A172 (cell line): ENCODE measurements around the gene TUBE1. TPM values are rescaled to one million over a fixed set of nuclear protein-coding genes. Genes with fewer than 3 reads are reported as not detected.
A peak's percentile ranks its signal among the peaks of the same experiment; 100 is the strongest.

Source experiments
- DNase-seq: peaks from one replicate; pipeline ENCODE4 v3.0.0-alpha.2; 2015; ENCODE audit warnings: low spot score
- total RNA-seq: library from RNA; depleted of rRNA; stranded (reverse); fragments of >200 nt; shearing (Covaris generic); gene quantifications from 2 replicates; pipeline ENCODE4 v1.2.3, GENCODE V29; 2014; rRNA removed

TUBE1 gene
- total RNA-seq, 1 experiment from 2014 or later = 20.0 TPM

DNA sequence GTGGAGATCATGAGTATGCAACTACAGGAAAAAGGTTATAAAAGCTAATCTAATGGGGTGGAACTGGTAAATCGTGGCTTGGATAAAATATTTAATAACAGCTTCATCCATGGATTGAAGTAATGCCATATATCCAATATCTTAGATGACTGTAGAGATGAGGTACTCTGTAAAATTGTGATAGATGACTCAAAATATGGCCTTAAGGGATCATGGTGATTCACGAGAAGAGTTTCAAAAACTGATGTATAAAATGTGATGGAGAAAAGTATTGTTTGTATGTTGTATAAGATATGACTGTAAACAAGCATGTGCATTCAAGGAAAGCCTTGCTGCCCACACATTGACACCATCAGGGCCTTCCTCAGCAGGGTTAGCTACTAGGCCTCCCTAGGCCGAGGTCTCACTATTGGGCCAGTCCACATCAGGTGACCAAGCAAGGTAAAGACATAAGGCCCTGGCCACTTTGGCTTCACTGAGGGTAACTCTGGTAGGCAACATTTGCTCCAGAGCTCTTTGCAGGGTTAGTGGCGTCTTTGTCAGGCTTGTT, 51.1 kb downstream of the TUBE1 start:
- no peak for DNase-seq

DNA sequence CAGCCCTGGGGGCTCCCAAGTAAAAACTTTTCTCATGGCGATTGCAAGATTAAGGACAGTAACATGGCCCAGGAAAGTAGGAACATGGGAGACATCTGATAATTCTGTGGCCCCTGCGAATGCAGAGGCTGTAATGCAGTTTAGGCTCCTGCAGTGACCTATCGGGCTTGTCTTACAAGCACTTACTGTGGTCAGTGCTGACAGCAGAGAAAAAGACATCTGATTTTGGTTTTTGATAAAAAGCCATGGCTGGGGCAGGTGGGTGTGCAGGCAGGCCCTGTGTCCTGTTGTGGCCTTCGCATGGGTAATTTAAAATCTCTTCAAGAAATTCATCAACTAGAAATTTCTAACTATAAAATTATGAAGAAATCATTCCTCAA, 52.7 kb downstream of the TUBE1 start:
- no peak for DNase-seq

DNA sequence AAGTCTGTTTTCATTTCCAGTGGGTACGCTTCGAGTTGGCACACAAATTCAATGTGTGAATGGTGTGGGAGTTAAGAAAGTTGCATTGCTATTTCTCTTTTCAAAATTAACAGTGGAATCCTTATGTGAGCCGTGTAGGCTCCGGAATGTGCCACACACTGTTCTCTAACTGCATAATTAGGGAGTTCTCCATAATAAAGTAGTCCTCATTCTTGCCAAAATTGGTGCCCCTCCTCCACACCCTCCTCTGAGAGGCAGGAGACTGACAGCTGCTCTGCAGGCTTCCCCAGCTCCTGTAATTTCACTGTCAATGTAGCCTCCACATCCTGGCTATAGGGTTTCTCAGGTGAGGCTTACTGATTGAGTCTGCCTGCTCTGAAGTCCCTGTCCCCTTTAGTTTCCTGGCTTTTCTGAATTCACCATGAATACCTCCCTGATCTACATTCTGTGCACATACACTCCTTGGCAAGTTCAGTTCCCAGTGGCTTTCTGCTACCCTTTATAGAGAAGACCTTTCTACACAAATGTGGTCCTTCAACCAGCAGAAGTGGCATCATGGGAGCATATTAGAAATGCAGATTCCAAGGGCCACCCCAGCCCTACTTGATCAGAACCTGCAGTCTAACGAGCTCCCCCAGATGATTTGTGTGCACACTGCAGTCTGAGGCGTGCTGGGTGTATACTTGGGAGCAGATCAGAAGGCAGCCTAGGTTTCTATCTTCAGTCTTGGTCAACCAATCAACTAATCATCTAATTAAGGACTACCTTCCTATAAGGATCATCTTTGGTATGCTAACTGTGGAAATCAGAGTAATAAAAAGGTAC, 53.3 kb downstream of the TUBE1 start:
- no peak for DNase-seq

DNA sequence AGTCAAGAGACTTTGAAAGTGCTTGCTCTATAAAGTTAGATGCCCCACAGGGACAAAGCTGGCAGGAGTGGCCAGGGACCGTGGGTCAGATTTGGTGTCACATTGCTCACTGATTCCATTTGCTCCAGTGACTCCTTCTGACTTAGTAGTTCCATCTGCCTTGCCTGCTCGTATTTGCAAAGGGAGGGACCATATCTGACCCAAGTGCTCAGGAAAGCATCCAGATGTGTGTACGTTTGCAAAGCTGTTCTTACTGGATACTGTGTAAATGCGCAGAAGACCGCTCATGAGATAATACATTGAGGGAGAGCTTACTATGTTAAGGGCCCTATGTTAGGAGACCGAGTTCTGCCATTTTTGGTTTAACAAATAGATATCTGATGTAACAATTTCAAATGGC, 54.6 kb downstream of the TUBE1 start:
- no peak for DNase-seq

DNA sequence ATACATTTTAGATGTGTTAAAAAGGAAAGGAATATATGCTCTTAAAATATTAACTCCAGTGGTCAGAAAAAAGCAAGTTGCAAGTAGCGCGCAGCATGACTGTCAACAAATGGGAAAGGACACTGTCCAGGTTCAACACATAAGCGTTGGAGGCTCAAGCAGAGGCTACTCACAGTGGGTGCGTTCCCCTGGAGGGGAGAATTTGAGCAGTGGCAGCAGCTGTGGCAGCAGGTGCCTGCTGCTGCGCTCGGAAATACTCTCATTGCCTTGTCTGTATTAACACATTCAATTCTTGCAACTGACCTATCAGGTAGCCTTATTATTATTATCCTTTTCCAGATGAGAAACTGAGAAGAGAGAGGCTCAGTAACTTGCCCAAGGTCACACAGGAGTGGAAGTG, 55.3 kb downstream of the TUBE1 start:
- DNase-seq = no peak

DNA sequence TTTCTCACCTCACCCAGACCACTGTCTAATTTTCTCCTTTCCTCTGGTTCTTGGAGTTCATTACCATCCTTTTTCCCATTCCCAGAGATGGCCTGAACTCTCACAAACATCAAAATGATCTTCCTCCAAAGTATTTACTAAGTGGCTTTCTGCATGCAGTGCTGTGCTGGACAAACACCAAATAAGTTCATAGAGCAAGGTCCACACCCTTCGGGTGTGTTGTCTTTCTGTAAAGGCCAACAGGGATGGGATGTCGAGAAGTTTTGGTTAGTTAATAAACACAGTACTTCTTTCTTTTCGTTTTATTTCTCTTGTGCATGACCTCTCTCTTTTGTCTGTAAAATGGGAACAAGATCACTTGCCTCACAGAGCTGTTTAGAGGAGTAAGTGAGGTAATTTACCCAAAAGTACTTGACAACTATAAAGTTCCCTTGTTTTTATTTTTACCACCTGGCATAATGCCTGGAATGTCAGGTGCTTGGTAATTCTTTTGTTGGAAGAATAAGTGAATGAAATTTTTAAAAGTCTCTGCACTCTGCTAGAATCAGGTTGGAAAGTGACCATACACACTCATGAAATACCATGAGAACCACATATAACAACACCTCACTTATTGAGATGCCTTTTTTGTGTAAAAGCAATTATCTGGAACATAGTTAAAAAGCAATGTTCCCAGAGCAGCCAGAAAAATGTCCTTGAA, 56.2 kb downstream of the TUBE1 start:
- DNase-seq = no peak

DNA sequence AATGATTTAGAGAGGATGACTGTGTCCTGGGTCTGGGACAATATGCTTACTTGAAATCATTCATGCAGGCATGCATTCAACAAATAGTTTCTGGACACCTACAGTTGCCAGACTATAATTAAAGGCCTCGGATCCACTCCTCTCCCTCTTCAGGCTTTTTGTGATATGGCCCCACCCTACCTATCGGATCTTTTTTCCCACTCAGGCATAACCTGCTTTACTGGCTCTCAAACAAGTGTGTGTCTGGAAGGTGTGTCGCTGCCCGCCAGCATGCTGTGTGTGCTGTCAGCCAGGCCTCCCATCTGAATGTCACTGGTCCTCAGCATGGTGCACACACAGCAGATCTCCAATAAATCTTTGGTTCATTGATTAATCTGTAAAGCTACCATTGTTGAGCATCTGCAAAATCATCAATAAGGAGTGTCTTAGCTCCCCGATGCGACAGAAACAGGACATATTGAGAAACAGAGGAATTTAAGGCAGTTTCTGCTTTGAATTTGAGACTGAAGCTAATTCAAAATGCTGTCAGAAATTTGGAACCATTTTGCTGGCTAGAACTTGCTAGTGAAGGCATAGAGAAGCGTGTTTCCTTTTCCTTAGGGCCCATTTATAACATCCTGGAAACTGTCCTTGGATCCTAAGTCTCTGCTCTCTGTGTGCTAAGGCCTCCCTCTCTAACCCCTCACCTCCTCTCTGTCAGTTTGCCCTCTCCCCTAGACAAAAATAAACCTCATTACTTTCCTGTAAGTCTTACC, 56.9 kb downstream of the TUBE1 start:
- DNase-seq = no peak

DNA sequence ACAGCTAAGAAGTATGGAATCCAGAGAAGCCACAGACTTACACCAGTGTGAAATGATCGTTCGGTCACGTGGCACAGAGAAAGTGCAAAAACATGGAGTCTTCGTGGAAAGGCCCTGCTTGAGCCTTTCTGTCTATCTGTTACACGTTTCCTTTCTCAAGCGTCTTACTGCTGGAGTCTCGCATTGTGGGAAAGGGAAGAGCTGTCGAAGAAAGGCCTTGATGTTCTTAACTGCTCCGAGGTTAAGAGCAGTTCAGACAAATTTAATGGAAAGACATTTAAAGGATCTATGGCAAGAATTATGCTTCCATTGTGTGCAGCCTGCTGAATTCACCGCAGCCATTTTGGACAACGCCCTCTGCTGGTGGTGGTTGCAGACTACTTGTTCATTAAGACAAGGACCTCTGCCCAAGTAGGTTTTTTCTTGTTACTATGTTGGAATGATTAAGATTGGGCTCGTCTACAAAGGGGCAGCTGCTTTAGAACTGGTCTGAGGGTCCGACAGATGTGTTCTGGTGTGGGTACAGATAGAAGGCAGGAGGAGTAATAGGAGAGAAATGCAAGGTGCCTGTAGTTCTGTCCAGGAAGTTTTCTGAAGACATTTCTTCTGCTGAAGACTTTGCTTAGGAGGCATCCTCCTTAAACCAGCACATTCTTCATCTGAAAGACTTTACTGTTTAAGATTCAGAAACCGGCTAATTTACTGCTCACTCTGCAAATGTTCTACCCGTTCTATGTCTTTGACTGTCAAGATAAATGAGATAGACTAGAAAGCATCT, 58.0 kb downstream of the TUBE1 start:
- DNase-seq = peak; percentile 47

DNA sequence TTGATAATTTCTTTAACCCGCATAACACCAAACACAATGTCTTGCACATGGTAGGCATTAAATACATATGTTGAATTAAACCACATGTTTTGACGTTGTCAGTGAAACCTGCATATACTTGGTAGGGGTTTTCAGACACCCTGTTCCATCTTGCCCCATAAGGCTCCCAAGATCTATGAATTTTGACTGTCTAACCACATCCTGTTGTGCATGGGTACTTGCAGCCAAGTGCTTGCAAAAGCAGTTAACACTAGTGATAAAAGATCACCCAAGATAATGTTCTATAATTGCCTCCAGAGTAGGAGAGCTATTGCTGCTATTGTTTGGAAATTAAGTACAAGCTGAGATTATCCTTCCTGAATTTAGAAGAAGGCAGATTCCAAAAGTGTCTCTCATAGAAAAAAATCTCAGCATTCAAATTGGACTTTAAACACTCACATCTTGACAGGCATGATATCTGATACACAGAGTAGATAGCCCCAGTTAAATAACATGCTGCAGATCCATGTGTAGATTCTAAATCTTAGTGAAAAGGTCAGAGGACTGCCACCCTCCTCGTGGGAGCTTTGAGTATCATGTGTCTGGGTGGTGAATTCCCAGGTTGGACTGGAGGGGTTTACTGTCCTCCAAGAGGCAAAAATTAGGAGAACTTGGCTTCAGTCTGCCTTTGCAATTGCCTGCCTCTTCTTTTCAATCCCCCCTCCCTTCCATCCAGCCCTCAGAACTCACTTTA, 59.2 kb downstream of the TUBE1 start:
- peak; percentile 33 for DNase-seq

DNA sequence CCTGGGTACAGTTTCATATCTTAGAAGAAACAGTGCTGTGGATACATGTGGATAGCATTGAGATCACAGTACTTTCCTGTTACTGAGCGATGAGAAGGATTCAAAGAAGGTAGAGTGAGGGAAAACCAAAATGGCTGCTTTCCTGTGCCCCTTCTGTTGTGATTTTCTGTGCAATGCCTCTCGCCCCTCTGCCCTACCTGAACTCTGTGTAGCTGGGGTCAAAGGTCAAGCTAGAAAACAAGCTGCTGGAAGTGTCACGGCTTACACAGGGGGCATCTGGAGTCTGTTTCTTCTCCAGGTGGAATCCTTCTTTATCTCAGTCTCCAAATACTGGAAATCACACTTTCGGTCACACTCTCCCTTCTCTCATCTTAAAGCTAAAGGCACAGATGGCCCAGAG, 60.3 kb downstream of the TUBE1 start:
- no peak for DNase-seq

DNA sequence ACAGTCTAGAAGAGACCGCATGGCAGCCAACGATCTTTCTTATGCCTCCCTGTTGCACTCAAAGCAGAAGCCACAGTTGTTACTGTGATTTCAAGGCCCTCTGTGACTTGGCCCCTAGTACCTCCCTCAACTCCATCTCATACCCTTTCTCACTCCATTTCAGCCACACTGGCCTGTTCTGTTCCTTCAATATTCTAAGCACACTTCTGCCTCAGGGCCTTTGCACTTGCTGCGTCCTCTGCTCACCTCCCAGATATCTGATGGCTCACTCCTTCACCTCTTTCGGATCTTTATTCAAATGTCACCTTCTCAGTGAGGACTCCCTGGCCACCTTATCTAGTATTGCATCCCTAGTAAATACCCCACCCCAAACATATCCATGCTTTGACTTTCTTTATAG, 62.8 kb downstream of the TUBE1 start:
- no peak for DNase-seq

DNA sequence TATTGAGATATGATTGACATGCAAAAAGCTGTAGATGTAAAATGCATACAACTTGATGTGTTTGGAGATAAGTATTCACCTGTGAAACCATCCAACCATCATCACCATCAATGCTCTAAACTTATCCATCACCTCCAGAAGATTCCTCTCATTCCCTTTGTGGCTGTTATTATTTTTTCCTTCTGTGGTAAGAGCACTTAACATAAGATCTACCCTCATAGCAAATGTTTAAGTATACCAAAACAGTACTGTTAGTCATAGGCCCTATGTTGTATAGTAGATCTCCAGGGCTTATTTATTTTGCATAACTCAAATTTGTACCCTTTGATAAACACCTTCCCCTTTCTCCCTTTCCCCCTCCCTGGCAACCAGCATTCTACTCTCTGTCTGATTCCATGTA, 64.5 kb downstream of the TUBE1 start:
- no peak for DNase-seq

DNA sequence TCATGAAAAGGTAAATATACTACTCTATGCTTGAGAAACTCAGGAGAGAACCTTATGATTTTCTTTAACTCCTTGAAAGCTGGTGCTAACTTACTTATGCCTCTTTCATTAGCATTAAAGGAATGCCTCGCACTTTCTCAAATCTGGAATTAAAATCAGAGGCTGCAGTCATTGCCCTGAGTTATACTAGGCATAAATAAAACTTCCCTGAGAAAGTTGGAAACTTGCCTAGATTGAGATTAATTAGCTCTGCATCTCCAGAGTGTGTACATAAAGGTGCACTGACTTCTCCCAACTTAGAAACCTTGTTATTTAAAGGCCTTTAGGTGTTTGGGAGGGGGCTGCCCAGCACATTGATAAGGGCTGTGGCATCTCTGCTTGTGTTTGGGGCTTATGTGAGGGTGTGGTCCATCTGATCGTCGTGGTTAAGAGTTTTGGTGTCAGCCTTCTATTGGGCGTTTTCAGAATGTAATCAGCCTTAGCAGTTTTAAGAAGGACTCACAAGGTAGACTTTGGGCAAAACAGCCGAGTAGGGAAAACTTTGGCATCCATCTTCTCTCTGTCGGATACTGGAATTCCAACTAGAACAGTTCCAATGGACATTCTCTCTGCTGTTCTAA, 65.5 kb downstream of the TUBE1 start:
- no peak for DNase-seq

Other genes with a start within 250 kb of the TUBE1 start
- 26.0 and 26.6 TPM in 2 replicates for gene FYN, start 214.0 kb downstream of the TUBE1 start, total RNA-seq
- not detected in 2 replicates for gene CCN6, start 33.4 kb downstream of the TUBE1 start, total RNA-seq
- 6.3 and 11.3 TPM in 2 replicates for gene FAM229B, start 109 bp upstream of the TUBE1 start, total RNA-seq
- gene LAMA4, start 167.1 kb upstream of the TUBE1 start, total RNA-seq = 7.4 and 11.5 TPM in 2 replicates